Fibroblast of mammary gland (primary cell): ENCODE results near the gene KANK2.
A peak's percentile ranks its signal among the peaks of the same experiment; 100 is the strongest.

ENCODE experiments used
- DNase-seq: peaks from one replicate; pipeline ENCODE4 v3.0.0-alpha.2; 2010; ENCODE audit warnings: low read depth
- H3K4me3 ChIP-seq: 2 replicates; pipeline ENCODE4 v1.5.1; 2011; ENCODE audit warnings: low read depth, mild to moderate bottlenecking, low read length, moderate library complexity; ENCODE audit not compliant: control insufficient read depth
- TF ChIP-seq, protein P1 (sequence below): conservative IDR thresholded peaks from 2 replicates; pipeline ENCODE4 v1.5.1; 2011; ENCODE audit warnings: low read depth, low read length, inconsistent platforms; ENCODE audit not compliant: control insufficient read depth, insufficient read depth

The KANK2 gene

DNA sequence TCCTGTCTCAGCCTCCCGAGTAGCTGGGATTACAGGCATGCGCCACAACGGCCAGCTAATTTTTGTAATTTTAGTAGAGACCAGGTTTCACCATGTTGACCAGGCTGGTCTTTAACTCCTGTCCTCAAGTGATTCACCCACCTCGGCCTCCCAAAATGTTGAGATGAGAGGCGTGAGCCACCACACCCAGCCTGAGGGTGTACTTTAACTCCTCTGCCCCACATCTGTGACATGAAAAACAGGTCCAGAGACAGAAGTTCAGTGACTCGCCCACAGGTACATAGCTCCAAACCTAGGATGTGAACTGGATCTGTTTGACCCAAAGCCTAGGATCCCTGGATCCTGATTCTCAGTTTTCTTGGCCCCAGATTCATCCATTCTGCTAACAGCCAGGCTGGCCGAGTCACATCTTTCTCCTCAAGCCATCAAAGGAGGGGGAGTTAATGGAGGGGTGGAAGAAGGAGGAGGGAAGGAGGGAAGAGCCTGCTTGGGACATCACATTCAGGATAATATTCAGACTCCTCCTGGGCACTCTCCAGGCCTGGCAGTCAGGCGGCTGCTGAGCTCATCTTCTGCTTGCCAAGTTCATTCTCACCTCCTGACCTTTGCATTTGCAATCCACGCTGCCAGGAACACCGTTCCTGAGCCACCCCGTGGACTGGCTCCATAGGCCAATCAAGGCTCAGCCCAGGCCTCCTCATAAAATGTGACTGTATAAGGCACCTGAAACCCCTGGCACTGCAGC, 44.9 kb downstream of the KANK2 start:
- DNase-seq = peak; percentile 96
- TF ChIP-seq, protein P1, sequence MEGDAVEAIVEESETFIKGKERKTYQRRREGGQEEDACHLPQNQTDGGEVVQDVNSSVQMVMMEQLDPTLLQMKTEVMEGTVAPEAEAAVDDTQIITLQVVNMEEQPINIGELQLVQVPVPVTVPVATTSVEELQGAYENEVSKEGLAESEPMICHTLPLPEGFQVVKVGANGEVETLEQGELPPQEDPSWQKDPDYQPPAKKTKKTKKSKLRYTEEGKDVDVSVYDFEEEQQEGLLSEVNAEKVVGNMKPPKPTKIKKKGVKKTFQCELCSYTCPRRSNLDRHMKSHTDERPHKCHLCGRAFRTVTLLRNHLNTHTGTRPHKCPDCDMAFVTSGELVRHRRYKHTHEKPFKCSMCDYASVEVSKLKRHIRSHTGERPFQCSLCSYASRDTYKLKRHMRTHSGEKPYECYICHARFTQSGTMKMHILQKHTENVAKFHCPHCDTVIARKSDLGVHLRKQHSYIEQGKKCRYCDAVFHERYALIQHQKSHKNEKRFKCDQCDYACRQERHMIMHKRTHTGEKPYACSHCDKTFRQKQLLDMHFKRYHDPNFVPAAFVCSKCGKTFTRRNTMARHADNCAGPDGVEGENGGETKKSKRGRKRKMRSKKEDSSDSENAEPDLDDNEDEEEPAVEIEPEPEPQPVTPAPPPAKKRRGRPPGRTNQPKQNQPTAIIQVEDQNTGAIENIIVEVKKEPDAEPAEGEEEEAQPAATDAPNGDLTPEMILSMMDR = no peak
- no peak overlapping the region for H3K4me3 ChIP-seq

DNA sequence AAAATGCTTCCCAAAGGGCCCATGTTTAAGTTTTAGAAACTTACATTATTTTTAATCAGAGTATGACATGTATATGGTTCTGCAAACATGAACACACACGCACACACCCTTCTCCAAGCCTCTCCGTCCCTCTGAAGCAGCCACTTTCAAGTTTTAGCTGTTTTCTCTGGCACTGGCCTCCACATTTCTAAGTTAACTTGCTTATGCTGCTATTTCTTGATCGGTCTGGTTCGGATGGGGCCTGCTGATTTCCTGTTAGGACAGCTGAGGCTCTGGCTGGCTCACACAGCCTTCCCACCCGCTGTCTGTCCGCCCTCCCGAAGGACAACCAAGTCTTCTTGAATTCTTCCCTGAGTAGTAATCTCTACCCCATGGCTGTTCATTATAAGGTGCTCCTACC, 46.2 kb downstream of the KANK2 start:
- no peak overlapping the region for H3K4me3 ChIP-seq
- TF ChIP-seq, protein P1 = no peak
- DNase-seq = no peak

DNA sequence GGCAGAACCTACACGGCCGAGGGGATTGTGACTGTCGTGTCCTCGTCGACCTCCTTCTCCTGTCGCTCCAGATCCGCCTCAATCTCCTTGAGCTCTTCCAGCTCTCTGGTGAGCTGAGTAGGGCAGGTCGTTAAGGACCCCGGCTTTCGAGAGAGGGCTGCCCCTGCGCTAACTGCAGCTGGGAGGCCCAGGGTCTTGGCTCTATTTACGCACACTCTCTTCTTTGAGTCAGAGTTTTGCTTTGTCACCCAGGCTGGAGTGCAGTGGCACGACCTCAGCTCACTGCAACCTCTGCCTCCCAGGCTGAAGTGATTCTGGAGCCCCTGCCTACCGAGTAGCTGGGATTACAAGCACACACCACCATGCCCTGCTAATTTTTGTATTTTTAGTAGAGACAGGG, 49.3 kb downstream of the KANK2 start:
- H3K4me3 ChIP-seq = no peak overlapping the region
- DNase-seq = no peak
- TF ChIP-seq, protein P1 = no peak

DNA sequence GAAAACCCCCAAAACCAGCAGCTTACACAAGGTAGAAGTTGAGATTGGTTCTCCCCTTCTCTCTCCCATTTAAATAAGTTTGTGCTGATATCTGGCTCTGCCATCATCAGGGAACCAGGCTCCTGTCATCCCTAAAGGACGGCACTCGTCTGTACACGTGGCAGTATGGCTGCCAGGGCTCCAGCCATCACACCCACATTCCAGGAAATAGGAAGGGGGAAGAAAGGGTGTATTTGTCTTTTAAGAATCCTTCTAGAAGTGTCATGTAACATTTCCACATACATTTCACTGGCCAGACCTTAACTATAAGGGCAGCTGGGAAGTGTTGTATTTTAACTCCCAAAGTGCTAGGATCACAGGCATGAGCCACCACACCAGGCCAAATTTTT, 51.8 kb downstream of the KANK2 start:
- H3K4me3 ChIP-seq = no peak overlapping the region
- TF ChIP-seq, protein P1 = no peak
- no peak for DNase-seq

DNA sequence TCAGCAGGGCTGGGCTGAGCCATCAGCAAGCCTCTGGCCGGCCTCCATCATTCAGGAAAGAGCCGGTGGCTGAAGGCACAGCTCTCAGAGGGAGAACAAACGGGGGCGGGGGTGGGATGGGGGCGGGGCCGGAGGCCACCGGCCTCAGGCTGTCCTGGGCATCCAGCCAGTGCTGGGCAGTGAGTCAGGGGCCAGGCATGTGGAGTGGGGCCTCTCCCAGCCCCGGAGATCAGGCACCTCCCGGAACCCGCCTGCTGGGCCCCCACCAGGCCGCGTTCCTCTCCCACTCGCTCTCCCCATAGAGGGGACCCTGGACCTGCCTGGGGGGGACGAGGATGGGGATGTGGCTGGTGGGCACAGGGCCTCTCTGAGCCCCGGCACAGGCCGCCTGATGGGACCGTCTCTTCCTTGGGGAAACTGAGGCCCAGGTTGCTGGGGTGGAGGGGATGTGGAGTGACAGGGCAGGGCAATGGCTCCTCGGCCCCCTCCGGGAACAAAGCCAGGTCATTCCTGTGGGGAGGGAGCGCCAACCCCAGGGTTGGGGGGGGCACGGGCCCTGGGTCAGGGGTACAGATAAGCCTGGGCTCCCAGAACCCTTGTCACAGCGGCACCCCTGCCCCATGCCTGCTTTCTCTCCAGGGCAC, 54.7 kb downstream of the KANK2 start:
- H3K4me3 ChIP-seq = no peak overlapping the region
- TF ChIP-seq, protein P1 = no peak
- DNase-seq = peak; percentile 94

DNA sequence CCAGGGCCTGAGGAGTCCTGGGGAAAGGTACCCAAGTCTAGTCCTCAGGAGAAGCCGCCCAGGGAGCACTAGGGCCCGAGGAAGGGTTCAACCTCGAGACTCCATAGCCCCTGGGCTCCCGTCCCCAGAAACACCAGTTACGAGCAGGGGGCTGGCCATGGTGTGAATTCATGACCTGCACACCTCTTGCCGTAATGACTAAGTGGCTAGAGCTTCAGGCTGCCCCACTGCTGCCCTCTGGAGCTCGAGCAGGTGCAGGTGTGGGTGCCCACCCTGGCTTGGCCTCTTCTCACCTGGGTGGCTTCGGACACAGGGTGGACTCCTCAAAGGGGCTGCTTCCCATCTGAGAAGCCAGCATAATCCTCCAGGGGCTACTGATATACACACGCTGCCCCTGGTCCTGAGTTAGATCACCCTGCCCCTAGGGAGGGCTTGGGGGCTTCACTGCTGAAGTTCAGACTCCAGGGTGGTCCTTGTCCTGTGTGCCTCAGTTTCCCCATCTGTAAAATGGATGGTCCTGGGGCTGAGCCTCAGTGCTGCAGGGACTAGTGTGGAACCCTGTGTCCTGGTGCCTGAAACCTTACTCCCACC, 55.3 kb downstream of the KANK2 start:
- no peak for DNase-seq
- TF ChIP-seq, protein P1 = no peak
- no peak overlapping the region for H3K4me3 ChIP-seq
